Smooth muscle cell (in vitro differentiated cells): ENCODE measurements around the gene ERBB4. TPM values are rescaled to one million over a fixed set of nuclear protein-coding genes. Genes with fewer than 3 reads are reported as not detected.

ENCODE experiments used
- DNase-seq: peaks from one replicate; lab custom pipeline; 2025; ENCODE audit not compliant: unreplicated experiment; lab: John Stamatoyannopoulos, UW
- H2AFZ ChIP-seq: fragments of 200-600 bp; sonication (generic); 2 replicates; pipeline ENCODE4 v1.6.0; 2016; ENCODE audit warnings: antibody characterized with exemption, low read depth, mild to moderate bottlenecking
- H3F3A ChIP-seq: fragments of 200-600 bp; sonication (generic); 2 replicates; pipeline ENCODE4 v1.6.0; 2017; ENCODE audit warnings: antibody characterized with exemption, low read depth
- H3K27ac ChIP-seq: fragments of 200-600 bp; sonication (generic); 2 replicates; pipeline ENCODE4 v1.5.1; 2016; ENCODE audit warnings: low read depth, mild to moderate bottlenecking
- H3K27me3 ChIP-seq: fragments of 200-600 bp; sonication (generic); 2 replicates; pipeline ENCODE4 v1.6.1; 2016; ENCODE audit warnings: low read depth, mild to moderate bottlenecking
- H3K36me3 ChIP-seq: fragments of 200-600 bp; sonication (generic); 2 replicates; pipeline ENCODE4 v1.5.1; 2016; ENCODE audit warnings: low read depth
- H3K4me1 ChIP-seq: fragments of 200-600 bp; sonication (generic); 2 replicates; pipeline ENCODE4 v1.5.1; 2016; ENCODE audit warnings: low read depth
- H3K4me2 ChIP-seq: fragments of 200-600 bp; sonication (generic); 2 replicates; pipeline ENCODE4 v1.6.0; 2016; ENCODE audit warnings: mild to moderate bottlenecking
- H3K4me3 ChIP-seq: fragments of 200-600 bp; sonication (generic); 2 replicates; pipeline ENCODE4 v1.5.1; 2016; ENCODE audit warnings: mild to moderate bottlenecking
- H3K79me2 ChIP-seq: fragments of 200-600 bp; sonication (generic); 2 replicates; pipeline ENCODE4 v1.6.0; 2016; ENCODE audit warnings: low read depth, mild to moderate bottlenecking
- H3K9ac ChIP-seq: fragments of 200-600 bp; sonication (generic); 2 replicates; pipeline ENCODE4 v1.6.0; 2016; ENCODE audit warnings: low read depth
- H3K9me3 ChIP-seq: fragments of 200-600 bp; sonication (generic); replicated peaks from 2 replicates; pipeline ENCODE4 v1.5.1; 2016; ENCODE audit warnings: low read depth
- H4K20me1 ChIP-seq: fragments of 200-600 bp; sonication (generic); 2 replicates; pipeline ENCODE4 v1.6.0; 2016; ENCODE audit warnings: low read depth
- CTCF ChIP-seq: fragments of 200-600 bp; sonication (generic); IDR thresholded peaks from 2 replicates; pipeline ENCODE4 v1.5.1; 2017; ENCODE audit warnings: borderline replicate concordance, mild to moderate bottlenecking, antibody characterized with exemption; ENCODE audit not compliant: insufficient read depth, poor library complexity, severe bottlenecking
- WGBS: methylation state at CpG from one replicate; pipeline ENCODE4 v1.1.7; 2016; ENCODE audit warnings: low lambda C conversion rate; 5-methylcytosine and 5-hydroxymethylcytosine counted together
- polyA plus RNA-seq: library from polyadenylated mRNA; unstranded; fragments of >200 nt; fragmentation: Nextera tagmentation; extraction: Ambion mirVana; gene quantifications from 2 replicates; pipeline ENCODE4 v1.2.1, GENCODE V29; 2016
- total RNA-seq: library from RNA; depleted of rRNA; stranded (reverse); fragments of >200 nt; gene quantifications from 2 replicates; pipeline ENCODE4 v1.2.3, GENCODE V29; 2014

Gene ERBB4
- total and polyA plus RNA-seq, 2 experiments from 2014 or later: 0.67 TPM; not detected in 1

DNA sequence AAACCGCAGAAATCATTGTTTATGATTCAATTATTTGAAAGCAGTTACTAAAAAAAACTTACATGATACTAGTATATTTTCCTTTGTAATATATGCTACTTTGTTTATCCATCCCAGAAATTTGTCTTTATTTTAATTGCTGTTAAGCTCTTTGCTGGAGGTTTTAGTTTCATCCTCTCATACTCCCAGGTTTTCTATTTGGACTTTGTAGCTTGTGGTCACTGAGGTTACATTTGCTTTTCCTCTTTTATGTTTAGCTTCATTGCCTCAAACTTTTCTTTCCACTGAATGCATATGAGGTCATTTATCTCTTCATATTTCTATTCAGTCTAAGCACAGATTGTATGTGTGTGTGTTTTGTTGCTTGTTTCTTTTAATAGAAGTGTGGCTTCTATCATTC, 89.9 kb downstream of the ERBB4 start:
- Histone ChIP-seq H3K79me2 (no peaks in the 10 kb centered on the region), H3K9ac (no peak overlapping the region), H3K4me1 (peaks cover 10% of the 10 kb centered on the region), H4K20me1 (no peaks in the 10 kb centered on the region), H3K27me3 (no peaks in the 10 kb centered on the region), H3K9me3 (no peaks in the 10 kb centered on the region), H3K27ac (no peak overlapping the region), H2AFZ (peak overlapping the region; percentile 12), H3F3A (no peaks in the 10 kb centered on the region), H3K4me2 (no peak overlapping the region), H3K4me3 (no peak overlapping the region), H3K36me3 (no peaks in the 10 kb centered on the region)
- no peak for TF ChIP-seq CTCF
- WGBS: 92% methylated on average over 1 of the region's 1 CpG
- DNase-seq: no peak

DNA sequence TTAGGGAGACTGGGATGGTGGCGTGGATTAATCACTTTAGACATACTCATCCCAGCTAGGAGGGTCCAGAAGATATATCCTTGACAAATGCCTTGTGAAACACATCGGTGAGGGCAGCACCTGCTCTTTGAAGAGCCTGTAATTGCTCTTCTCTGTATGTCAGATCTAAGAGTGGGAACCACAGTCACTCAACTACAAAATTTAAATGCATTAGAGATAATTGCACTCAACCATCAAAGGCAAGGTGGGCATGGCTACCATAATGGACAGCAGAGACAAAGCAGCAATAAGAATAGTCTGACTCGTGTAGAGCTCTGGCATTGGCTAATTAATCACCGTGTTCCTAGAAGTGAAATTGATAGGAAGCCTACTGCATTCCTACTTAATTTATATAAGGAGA, 96.8 kb downstream of the ERBB4 start:
- H3K27me3 ChIP-seq: no peaks in the 10 kb centered on the region
- H3K4me3 ChIP-seq: no peak overlapping the region
- H3F3A ChIP-seq: no peaks in the 10 kb centered on the region
- no peaks in the 10 kb centered on the region for H3K9me3 ChIP-seq
- H3K4me1 ChIP-seq: no peaks in the 10 kb centered on the region
- no peak for TF ChIP-seq CTCF
- no peaks in the 10 kb centered on the region for H3K36me3 ChIP-seq
- no peak overlapping the region for H3K9ac ChIP-seq
- no peak overlapping the region for H3K4me2 ChIP-seq
- H4K20me1 ChIP-seq: no peaks in the 10 kb centered on the region
- DNase-seq: no peak
- no peak overlapping the region for H3K27ac ChIP-seq
- H2AFZ ChIP-seq: no peak overlapping the region
- WGBS: 67% methylated on average over 4 of the region's 4 CpGs
- H3K79me2 ChIP-seq: no peaks in the 10 kb centered on the region

GRCh38 chr2:212441141-212441540, 97.5 kb downstream of the ERBB4 start:
- Histone ChIP-seq H3K27me3 (no peaks in the 10 kb centered on the region), H3F3A (no peaks in the 10 kb centered on the region), H4K20me1 (no peaks in the 10 kb centered on the region), H3K36me3 (no peaks in the 10 kb centered on the region), H3K4me1 (no peaks in the 10 kb centered on the region), H2AFZ (no peak overlapping the region), H3K9ac (no peak overlapping the region), H3K79me2 (no peaks in the 10 kb centered on the region), H3K4me3 (no peak overlapping the region), H3K4me2 (no peak overlapping the region), H3K9me3 (no peaks in the 10 kb centered on the region), H3K27ac (no peak overlapping the region)
- WGBS: 56% methylated on average over 1 of the region's 1 CpG
- DNase-seq: no peak
- no peak for TF ChIP-seq CTCF

- no peak overlapping the region for H3K9ac ChIP-seq
- no peak for DNase-seq
- WGBS: 54% methylated on average over 1 of the region's 1 CpG
- H3K9me3 ChIP-seq: no peaks in the 10 kb centered on the region
- peaks cover 7% of the 10 kb centered on the region for H3K4me1 ChIP-seq
- no peaks in the 10 kb centered on the region for H4K20me1 ChIP-seq
- no peaks in the 10 kb centered on the region for H3F3A ChIP-seq
- no peak overlapping the region for H2AFZ ChIP-seq
- H3K36me3 ChIP-seq: no peaks in the 10 kb centered on the region
- H3K79me2 ChIP-seq: no peaks in the 10 kb centered on the region
- no peak overlapping the region for H3K4me3 ChIP-seq
- H3K4me2 ChIP-seq: no peak overlapping the region
- no peak for TF ChIP-seq CTCF
- H3K27me3 ChIP-seq: no peaks in the 10 kb centered on the region
- no peak overlapping the region for H3K27ac ChIP-seq
Observed at GRCh38 chr2:212428681-212429478, 109.7 kb downstream of the ERBB4 start.
